Measurements from ENCODE around the gene PTPRJ. TPM values are rescaled to one million over a fixed set of nuclear protein-coding genes. Genes with fewer than 3 reads are reported as not detected.

The PTPRJ gene
- total and polyA plus RNA-seq, 4 donors = 4.1 to 24.7 (median 14.6) TPM

- Histone ChIP-seq H3K4me1 (ENCODE audit: control insufficient read depth in 4 of 4, insufficient read depth in 4 of 4, low read length in 3 of 4) (peaks cover 7 to 26% (median 11%) of the 10 kb centered on the region in 4 donors), H3K9me3 (ENCODE audit: control insufficient read depth in 4 of 4, low read length in 3 of 4) (no peaks in the 10 kb centered on the region), H3K4me3 (ENCODE audit: low read depth in 1 of 3, low read length in 3 of 3) (no peak overlapping the region), H3K27me3 (ENCODE audit: control insufficient read depth in 4 of 4, insufficient read depth in 4 of 4, low read length in 3 of 4) (no peaks in the 10 kb centered on the region), H3K36me3 (ENCODE audit: control insufficient read depth in 4 of 4, insufficient read depth in 3 of 4, low read depth in 1 of 4, low read length in 3 of 4) (peaks cover 0 to 2% (median 0%) of the 10 kb centered on the region in 4 donors), H3K27ac (ENCODE audit: low read depth in 1 of 2, low read length in 2 of 2) (peak overlapping the region in 1 of 2 donors; percentile 22), H3K9ac (ENCODE audit: low read depth in 1 of 2, low read length in 2 of 2) (no peak overlapping the region)
- TF ChIP-seq NR2F2 (IDR thresholded peaks at IDR 0.05) = no peak
- DNase-seq (ENCODE audit: low spot score) = no peak
- 95% methylated on average over 9 of the region's 9 CpGs for WGBS
These were observed 63.7 kb downstream of the PTPRJ start for GRCh38 chr11:48043991-48044512.

GRCh38 chr11:48044577-48044976 lies 64.2 kb downstream of the PTPRJ start:
- Histone ChIP-seq H3K27ac (ENCODE audit: low read depth in 1 of 2, low read length in 2 of 2) (peak overlapping the region in 1 of 2 donors; percentile 22), H3K36me3 (ENCODE audit: control insufficient read depth in 4 of 4, insufficient read depth in 3 of 4, low read depth in 1 of 4, low read length in 3 of 4) (peaks cover 0 to 2% (median 0%) of the 10 kb centered on the region in 4 donors), H3K9me3 (ENCODE audit: control insufficient read depth in 4 of 4, low read length in 3 of 4) (no peaks in the 10 kb centered on the region), H3K27me3 (ENCODE audit: control insufficient read depth in 4 of 4, insufficient read depth in 4 of 4, low read length in 3 of 4) (no peaks in the 10 kb centered on the region), H3K9ac (ENCODE audit: low read depth in 1 of 2, low read length in 2 of 2) (no peak overlapping the region), H3K4me3 (ENCODE audit: low read depth in 1 of 3, low read length in 3 of 3) (no peak overlapping the region), H3K4me1 (ENCODE audit: control insufficient read depth in 4 of 4, insufficient read depth in 4 of 4, low read length in 3 of 4) (peaks cover 7 to 26% (median 11%) of the 10 kb centered on the region in 4 donors)
- WGBS = 86% methylated on average over 7 of the region's 7 CpGs
- DNase-seq (ENCODE audit: low spot score) = no peak
- TF ChIP-seq REST (IDR thresholded peaks at IDR 0.05) (no peak), RAD21 (IDR thresholded peaks at IDR 0.05) (peak in 1 of 2 donors; percentile 12), YY1 (IDR thresholded peaks at IDR 0.05) (no peak), GABPA (IDR thresholded peaks at IDR 0.05 in 1 of 2, conservative IDR thresholded peaks at IDR 0.05 in 1 of 2) (no peak), HNF4A (conservative IDR thresholded peaks at IDR 0.05) (no peak)

- DNase-seq (ENCODE audit: low spot score) = no peak
- peaks cover 7 to 21% (median 12%) of the 10 kb centered on the region in 4 donors for H3K4me1 ChIP-seq (ENCODE audit: control insufficient read depth in 4 of 4, insufficient read depth in 4 of 4, low read length in 3 of 4)
- H3K4me3 ChIP-seq (ENCODE audit: low read depth in 1 of 3, low read length in 3 of 3) = no peak overlapping the region
- H3K9ac ChIP-seq (ENCODE audit: low read depth in 1 of 2, low read length in 2 of 2) = no peak overlapping the region
- no peak overlapping the region for H3K27ac ChIP-seq (ENCODE audit: low read depth in 1 of 2, low read length in 2 of 2)
- H3K9me3 ChIP-seq (ENCODE audit: control insufficient read depth in 4 of 4, low read length in 3 of 4) = no peaks in the 10 kb centered on the region
- H3K36me3 ChIP-seq (ENCODE audit: control insufficient read depth in 4 of 4, insufficient read depth in 3 of 4, low read depth in 1 of 4, low read length in 3 of 4) = peaks cover 0 to 2% (median 0%) of the 10 kb centered on the region in 4 donors
- H3K27me3 ChIP-seq (ENCODE audit: control insufficient read depth in 4 of 4, insufficient read depth in 4 of 4, low read length in 3 of 4) = no peaks in the 10 kb centered on the region
- TF ChIP-seq HNF4A (conservative IDR thresholded peaks at IDR 0.05) (no peak), FOXA1 (IDR thresholded peaks at IDR 0.05) (no peak), YY1 (IDR thresholded peaks at IDR 0.05) (no peak), HNF4G (IDR thresholded peaks at IDR 0.05) (no peak), RAD21 (IDR thresholded peaks at IDR 0.05) (no peak)
- 97% methylated on average over 5 of the region's 5 CpGs for WGBS
These were observed 65.2 kb downstream of the PTPRJ start for GRCh38 chr11:48045536-48045935.

GRCh38 chr11:48047616-48048015 lies 67.3 kb downstream of the PTPRJ start:
- Histone ChIP-seq H3K9ac (ENCODE audit: low read depth in 1 of 2, low read length in 2 of 2) (no peak overlapping the region), H3K4me1 (ENCODE audit: control insufficient read depth in 4 of 4, insufficient read depth in 4 of 4, low read length in 3 of 4) (peaks cover 2 to 11% (median 3%) of the 10 kb centered on the region in 4 donors), H3K27me3 (ENCODE audit: control insufficient read depth in 4 of 4, insufficient read depth in 4 of 4, low read length in 3 of 4) (no peaks in the 10 kb centered on the region), H3K27ac (ENCODE audit: low read depth in 1 of 2, low read length in 2 of 2) (no peak overlapping the region), H3K4me3 (ENCODE audit: low read depth in 1 of 3, low read length in 3 of 3) (no peak overlapping the region), H3K36me3 (ENCODE audit: control insufficient read depth in 4 of 4, insufficient read depth in 3 of 4, low read depth in 1 of 4, low read length in 3 of 4) (peaks cover 0 to 2% (median under 1%) of the 10 kb centered on the region in 4 donors), H3K9me3 (ENCODE audit: control insufficient read depth in 4 of 4, low read length in 3 of 4) (no peaks in the 10 kb centered on the region)
- 86% methylated on average over 8 of the region's 8 CpGs for WGBS
- DNase-seq (ENCODE audit: low spot score) = no peak
- TF ChIP-seq YY1 (IDR thresholded peaks at IDR 0.05) = no peak
- TF ChIP-seq NR2F2 (IDR thresholded peaks at IDR 0.05) = no peak
- TF ChIP-seq HNF4G (IDR thresholded peaks at IDR 0.05) = no peak
- no peak for TF ChIP-seq REST (IDR thresholded peaks at IDR 0.05)
- no peak for TF ChIP-seq FOXA1 (IDR thresholded peaks at IDR 0.05)
- TF ChIP-seq JUND (IDR thresholded peaks at IDR 0.05) = no peak
- TF ChIP-seq TAF1 (conservative IDR thresholded peaks at IDR 0.05) = no peak
- TF ChIP-seq CTCF (IDR thresholded peaks at IDR 0.05; ENCODE audit: low read depth, low read length, missing input control) = no peak
- TF ChIP-seq FOXA2 (IDR thresholded peaks at IDR 0.05) = no peak
- no peak for TF ChIP-seq RXRA (IDR thresholded peaks at IDR 0.05)
- no peak for TF ChIP-seq HNF4A (conservative IDR thresholded peaks at IDR 0.05)

All from liver (tissue), 9 donors.